GM10248 (cell line): ENCODE measurements around the gene PTPRB.
"Not testable (repeated sequence)": the region's sequence is repeated elsewhere in the genome, so short reads cannot be mapped to it uniquely, and the experiment has no call there.

Source experiments
- CTCF ChIA-PET: fragments of 300-600 bp; sonication (Branson Sonifier 250); formaldehyde crosslinking; extraction: SDS; loops from one replicate; lab custom pipeline; 2021; ENCODE audit warnings: antibody characterized with exemption; lab: Yijun Ruan, JAX
- POLR2A ChIA-PET: fragments of 350-650 bp; sonication (Branson Sonifier 250); formaldehyde crosslinking; extraction: SDS; loops from one replicate; lab custom pipeline; 2020; ENCODE audit warnings: antibody characterized with exemption; lab: Yijun Ruan, JAX
- DNase-seq: peaks from one replicate; pipeline ENCODE4 v3.0.0; 2012; ENCODE audit errors: extremely low spot score
- CTCF ChIP-seq: IDR thresholded peaks from 2 replicates; pipeline ENCODE4 v1.5.1; 2012; ENCODE audit warnings: mild to moderate bottlenecking, low read depth; ENCODE audit errors: extremely low read depth, missing control alignments, control extremely low read depth

The PTPRB gene

DNA sequence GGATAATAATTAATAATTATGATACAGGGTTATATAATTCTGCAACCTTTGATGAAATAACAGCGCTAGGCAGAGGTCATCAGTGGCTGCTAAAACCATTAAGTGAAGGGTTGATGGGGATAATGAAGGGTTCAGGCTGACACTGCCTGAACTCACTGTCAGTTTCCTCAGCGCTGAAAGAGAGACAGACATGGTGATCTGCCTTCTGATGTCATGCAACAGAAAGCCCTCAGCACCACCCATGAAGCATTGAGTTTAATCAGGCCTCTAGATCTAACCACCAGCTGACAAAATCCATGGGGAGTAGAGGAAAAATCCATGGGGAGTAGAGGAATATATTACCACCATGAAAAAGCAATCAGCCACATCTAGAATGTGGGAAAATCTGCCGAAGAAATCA is 107.6 kb downstream of the PTPRB start:
- no peak for TF ChIP-seq CTCF
- ChIA-PET POLR2A (no interaction called here), CTCF (interaction anchor here (1.1 kb wide), 1 partner anchor 8 kb away, joined by 3 read pairs; no protein-coding TSS in a partner anchor)
- DNase-seq, result no peak

- POLR2A ChIA-PET, result no interaction called here
- TF ChIP-seq CTCF, result no peak
- DNase-seq, result no peak
- CTCF ChIA-PET, result interaction anchor here (0.8 to 1.9 kb wide), 3 partner anchors 9 to 17 kb away, joined by 3 to 6 read pairs (median 5); no protein-coding TSS in a partner anchor
Observed at GRCh38 chr12:70520847-70521246, 116.4 kb downstream of the PTPRB start.

GRCh38 chr12:70513426-70513825 is 123.8 kb downstream of the PTPRB start:
- DNase-seq, result no peak
- ChIA-PET POLR2A (no interaction called here), CTCF (interaction anchor here (1.0 kb wide), 1 partner anchor 10 kb away, joined by 3 read pairs; no protein-coding TSS in a partner anchor)
- TF ChIP-seq CTCF, result no peak

GRCh38 chr12:70508178-70508577 is 129.1 kb downstream of the PTPRB start:
- ChIA-PET POLR2A (no interaction called here), CTCF (interaction anchor here (1.3 kb wide), 1 partner anchor 11 kb away, joined by 6 read pairs; no protein-coding TSS in a partner anchor)
- no peak for TF ChIP-seq CTCF
- no peak for DNase-seq

- no peak for TF ChIP-seq CTCF
- DNase-seq, result no peak
- ChIA-PET POLR2A (no interaction called here), CTCF (interaction anchor here (1.3 kb wide), 1 partner anchor 12 kb away, joined by 6 read pairs; no protein-coding TSS in a partner anchor)
Observed at GRCh38 chr12:70507442-70507841, 129.8 kb downstream of the PTPRB start.

GRCh38 chr12:70497508-70497907 is 139.7 kb downstream of the PTPRB start:
- ChIA-PET CTCF (no interaction called here), POLR2A (no interaction called here)
- no peak for TF ChIP-seq CTCF
- no peak for DNase-seq

DNA sequence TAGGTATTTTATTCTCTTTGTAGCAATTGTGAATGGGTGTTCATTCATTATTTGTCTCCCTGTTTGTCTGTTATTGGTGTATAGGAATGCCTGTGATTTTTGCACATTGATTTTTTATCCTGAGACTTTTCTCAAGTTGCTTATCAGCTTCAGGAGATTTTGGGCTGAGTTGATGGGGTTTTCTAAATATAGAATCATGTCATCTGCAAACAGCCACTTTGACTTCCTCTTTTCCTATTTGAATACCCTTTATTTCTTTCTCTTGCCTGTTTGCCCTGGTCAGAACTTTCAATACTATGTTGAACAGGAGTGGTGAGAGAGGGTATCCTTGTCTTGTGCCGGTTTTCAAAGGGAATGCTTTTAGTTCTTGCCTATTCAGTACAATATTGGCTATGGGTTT is 144.3 kb downstream of the PTPRB start:
- not testable (repeated sequence) for DNase-seq

DNA sequence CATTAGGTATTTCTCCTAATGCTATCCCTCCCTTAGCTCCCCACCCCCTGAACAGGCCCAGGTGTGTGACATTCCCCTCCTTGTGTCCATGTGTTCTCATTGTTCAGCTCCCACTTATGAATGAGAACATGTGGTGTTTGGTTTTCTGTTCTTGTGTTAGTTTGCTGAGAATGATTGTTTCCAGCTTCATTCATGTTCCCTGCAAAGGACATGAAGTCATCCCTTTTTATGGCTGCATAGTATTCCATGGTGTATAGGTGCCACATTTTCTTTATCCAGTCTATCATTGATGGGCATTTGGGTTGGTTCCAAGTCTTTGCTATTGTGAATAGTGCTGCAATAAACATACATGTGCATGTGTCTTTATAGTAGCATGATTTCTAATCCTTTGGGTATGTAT is 146.3 kb downstream of the PTPRB start:
- POLR2A ChIA-PET, DNase-seq: not testable (repeated sequence)
- CTCF ChIA-PET, result interaction anchor here (1.8 kb wide), 1 partner anchor 14 kb away, joined by 4 read pairs; no protein-coding TSS in a partner anchor

More for the DNA sequence above, 144.3 kb downstream of the PTPRB start:
- POLR2A ChIA-PET, CTCF ChIA-PET: not testable (repeated sequence)
